T-helper 1 cell (primary cell): ENCODE results near the gene PIK3CG.

Experiments
- DNase-seq, 5 donors: peaks; one replicate each; pipeline ENCODE4 v3.0.0-alpha.2; 2012 to 2020

PIK3CG gene

GRCh38 chr7:106858618-106859532 lies 6.2 kb upstream of the PIK3CG start:
- DNase-seq = no peak

- DNase-seq = no peak
These were observed 2.6 kb upstream of the PIK3CG start for GRCh38 chr7:106862317-106863089.

- no peak for DNase-seq
These were observed 1.6 kb upstream of the PIK3CG start for GRCh38 chr7:106863274-106863997.

GRCh38 chr7:106864298-106865081 lies 592 bp upstream of the PIK3CG start:
- peak in 1 of 5 donors; percentile 41 for DNase-seq

DNA sequence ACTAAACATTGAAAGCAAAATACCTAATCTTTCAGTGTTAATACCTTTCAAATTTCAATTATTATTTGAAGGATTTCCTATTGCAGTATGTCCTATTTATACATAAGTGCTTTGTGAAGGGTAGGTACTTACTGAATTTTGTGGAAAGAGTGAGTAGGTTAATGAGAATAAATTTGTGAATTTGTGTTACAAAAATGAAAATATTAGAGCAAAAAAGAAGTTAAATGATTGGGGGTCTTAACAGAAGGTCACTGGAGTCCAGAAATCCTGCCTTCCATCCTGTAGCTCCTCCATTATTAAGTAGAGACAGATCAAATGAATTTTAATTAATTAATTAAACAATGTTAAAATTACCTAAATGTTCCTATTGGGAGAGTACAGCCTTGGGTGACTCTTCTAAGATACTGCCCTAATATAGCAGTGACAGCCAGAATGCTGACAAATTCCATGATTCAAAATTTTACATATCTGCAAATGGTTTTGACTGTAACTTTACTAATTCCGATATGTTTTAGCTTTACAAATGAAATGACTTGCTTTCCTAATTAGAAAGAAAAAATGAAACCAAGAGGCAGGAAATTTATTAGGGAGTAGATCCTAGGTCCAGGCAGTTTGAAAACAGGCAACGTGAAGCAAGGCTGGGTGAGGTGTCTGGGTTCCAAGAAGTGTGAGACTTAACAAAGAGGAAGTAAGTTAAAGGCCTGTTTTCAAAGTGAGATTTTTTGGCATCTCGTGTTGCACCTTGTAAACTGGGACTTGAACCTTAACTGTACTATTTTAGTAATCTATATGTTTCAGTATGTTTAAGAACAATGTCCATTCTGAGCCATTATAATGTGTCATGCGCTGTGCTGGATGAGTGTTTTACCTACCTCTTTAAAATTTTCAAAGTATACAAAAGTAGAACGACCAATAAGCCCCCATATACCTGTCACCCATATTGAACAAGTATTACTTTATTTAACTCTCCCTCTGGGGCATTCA lies 1.5 kb downstream of the PIK3CG start:
- DNase-seq = peak in 1 of 5 donors; percentile 37

DNA sequence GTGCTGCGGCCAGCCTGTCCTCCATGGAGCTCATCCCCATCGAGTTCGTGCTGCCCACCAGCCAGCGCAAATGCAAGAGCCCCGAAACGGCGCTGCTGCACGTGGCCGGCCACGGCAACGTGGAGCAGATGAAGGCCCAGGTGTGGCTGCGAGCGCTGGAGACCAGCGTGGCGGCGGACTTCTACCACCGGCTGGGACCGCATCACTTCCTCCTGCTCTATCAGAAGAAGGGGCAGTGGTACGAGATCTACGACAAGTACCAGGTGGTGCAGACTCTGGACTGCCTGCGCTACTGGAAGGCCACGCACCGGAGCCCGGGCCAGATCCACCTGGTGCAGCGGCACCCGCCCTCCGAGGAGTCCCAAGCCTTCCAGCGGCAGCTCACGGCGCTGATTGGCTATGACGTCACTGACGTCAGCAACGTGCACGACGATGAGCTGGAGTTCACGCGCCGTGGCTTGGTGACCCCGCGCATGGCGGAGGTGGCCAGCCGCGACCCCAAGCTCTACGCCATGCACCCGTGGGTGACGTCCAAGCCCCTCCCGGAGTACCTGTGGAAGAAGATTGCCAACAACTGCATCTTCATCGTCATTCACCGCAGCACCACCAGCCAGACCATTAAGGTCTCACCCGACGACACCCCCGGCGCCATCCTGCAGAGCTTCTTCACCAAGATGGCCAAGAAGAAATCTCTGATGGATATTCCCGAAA lies 2.7 kb downstream of the PIK3CG start:
- DNase-seq = no peak

DNA sequence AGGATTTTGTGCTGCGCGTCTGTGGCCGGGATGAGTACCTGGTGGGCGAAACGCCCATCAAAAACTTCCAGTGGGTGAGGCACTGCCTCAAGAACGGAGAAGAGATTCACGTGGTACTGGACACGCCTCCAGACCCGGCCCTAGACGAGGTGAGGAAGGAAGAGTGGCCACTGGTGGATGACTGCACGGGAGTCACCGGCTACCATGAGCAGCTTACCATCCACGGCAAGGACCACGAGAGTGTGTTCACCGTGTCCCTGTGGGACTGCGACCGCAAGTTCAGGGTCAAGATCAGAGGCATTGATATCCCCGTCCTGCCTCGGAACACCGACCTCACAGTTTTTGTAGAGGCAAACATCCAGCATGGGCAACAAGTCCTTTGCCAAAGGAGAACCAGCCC lies 3.3 kb downstream of the PIK3CG start:
- no peak for DNase-seq

DNA sequence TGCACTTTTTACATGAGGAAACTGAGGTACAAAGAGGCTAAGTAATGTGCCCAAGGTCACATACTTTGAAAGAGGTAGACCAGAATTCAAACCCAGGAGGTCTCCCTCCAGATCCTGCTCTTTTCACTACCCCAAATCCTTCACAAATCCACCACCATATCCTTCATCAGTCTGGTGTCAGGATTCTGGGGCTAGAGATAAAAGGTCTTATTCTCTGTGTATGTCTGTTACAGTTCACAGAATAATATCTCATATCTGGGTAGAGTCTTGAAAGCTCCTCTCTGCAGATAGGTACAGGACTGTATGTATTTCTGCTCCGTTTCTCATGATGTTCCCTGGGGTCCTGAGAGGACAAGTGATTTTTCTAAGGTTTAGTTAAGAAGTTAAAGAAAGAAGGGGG lies 4.9 kb downstream of the PIK3CG start:
- no peak for DNase-seq

- no peak for DNase-seq
These were observed 5.4 kb downstream of the PIK3CG start for GRCh38 chr7:106870528-106870927.

DNA sequence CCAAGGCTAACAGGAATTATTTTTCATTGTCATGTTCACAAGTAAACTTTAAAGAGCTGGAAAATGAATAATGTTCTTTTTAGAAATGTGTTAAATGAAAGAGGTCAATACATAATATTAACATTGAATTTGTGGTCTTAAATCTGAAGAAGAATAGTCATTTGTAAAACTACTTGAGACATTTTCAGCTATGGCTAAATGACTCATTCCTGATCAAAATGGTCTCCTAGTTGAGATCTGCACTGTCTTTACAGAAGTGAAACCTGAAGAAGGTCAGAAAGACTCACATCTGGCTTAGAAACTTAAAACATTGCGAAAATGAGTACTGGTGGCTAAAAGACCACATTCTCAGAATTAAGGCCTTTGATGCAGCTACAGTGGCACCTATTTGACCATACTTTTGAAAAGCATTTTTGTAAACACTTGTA lies 5.9 kb downstream of the PIK3CG start:
- peak in 1 of 5 donors; percentile 80 for DNase-seq

DNA sequence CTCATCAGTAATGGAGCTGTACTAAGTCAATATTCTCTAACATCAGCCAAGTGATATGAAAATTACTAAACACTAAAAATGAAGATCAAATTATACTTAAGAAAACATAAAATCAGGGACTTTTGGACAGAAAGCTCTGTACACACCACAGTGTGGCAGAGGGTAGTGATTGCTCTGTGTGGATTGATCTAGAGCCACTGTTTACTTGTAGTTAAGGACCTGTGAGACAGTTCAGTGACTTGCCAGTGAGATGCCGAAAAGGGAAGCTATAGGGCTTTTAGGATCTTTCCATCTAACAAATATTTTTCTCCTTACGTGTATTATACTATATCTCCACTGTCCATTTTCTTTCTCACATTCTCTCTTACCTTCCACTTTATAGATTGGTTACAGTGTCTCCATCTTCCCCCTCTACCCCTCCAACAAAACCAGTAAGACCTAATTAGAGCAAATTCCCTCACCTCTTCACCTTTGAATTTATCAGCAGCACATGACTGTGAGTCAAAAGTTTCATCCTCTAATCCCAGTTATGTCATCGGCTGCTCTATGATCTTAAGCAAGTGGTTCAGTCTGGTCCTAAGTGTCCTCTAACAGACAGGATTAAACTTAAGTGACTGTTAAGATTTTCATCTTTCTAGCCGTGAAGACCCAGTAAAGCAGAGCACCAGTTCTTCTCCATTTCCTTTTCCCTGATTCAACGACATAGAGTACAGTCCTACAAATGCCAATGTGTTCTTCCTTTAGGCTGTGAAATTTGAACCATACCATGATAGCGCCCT lies 6.9 kb downstream of the PIK3CG start:
- DNase-seq = no peak

- DNase-seq = no peak
These were observed 7.7 kb downstream of the PIK3CG start for GRCh38 chr7:106872763-106873162.

DNA sequence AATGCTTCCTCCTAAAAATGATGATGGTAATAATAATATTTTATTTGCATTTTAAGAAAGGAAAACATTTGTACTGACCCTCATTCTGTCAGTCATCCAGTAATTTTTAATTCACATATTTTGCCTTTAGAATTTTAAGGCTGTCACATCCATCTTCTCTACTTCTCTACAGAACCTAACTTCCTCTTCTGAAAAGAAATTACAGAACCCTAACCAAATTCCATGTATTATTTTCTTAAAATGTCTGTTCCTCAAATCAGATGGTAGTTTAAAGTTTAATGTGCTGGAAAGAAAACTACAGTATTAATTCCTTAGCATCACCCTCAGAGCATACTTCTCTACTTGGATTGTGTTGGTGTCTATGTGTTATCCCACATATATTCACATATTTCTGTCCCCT lies 9.0 kb downstream of the PIK3CG start:
- DNase-seq = no peak

GRCh38 chr7:106875508-106875907 lies 10.4 kb downstream of the PIK3CG start:
- DNase-seq = no peak

- DNase-seq = no peak
These were observed 13.8 kb downstream of the PIK3CG start for GRCh38 chr7:106878748-106879439.

- DNase-seq = no peak
These were observed 16.9 kb downstream of the PIK3CG start for GRCh38 chr7:106881984-106882383.

- no peak for DNase-seq
These were observed 18.5 kb downstream of the PIK3CG start for GRCh38 chr7:106883456-106884026.

- no peak for DNase-seq
These were observed 20.6 kb downstream of the PIK3CG start for GRCh38 chr7:106885652-106886051.

DNA sequence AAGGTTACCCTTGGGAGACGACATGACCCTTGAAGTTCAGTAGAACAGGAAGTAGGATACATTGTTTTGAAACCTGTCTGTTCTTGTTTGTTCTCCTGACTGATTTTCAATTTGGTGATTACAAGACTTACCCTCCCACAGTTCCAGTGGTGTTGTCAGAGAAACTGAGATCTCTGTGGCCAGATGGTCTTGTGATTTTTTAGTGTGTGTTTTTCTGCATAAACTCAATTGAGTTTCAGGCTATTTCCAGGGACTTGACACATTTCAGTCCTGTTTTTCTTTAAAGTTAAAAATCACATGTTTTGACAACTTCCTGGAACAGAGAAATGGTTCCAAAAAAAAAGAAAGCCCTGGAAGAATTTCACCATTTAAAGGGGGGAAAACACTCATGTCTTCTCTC lies 22.3 kb downstream of the PIK3CG start:
- DNase-seq = no peak
